Fibroblast of peridontal ligament (primary cell): Measurements from ENCODE around the gene UBA5.

Source experiments
- DNase-seq: peaks from one replicate; pipeline ENCODE4 v3.0.0-alpha.2; 2010; ENCODE audit errors: extremely low read depth

UBA5 gene

GRCh38 chr3:132716372-132716771 is 56.2 kb downstream of the UBA5 start:
- no peak for DNase-seq

- DNase-seq, result no peak
Measured at GRCh38 chr3:132720228-132720627, 60.1 kb downstream of the UBA5 start.

GRCh38 chr3:132721479-132722164 is 61.5 kb downstream of the UBA5 start:
- DNase-seq, result peak; percentile 54

GRCh38 chr3:132722165-132723023 is 62.3 kb downstream of the UBA5 start, which contains the start of gene NPHP3:
NPHP3 (minus strand) TSS chr3:132722409; CDS start chr3:132722355, 54 bp downstream.
- DNase-seq, result peak; percentile 93

GRCh38 chr3:132723024-132723950 is 63.2 kb downstream of the UBA5 start:
- DNase-seq, result peak; percentile 78

GRCh38 chr3:132726341-132726823 is 66.3 kb downstream of the UBA5 start:
- DNase-seq, result peak; percentile 50
